Measurements from ENCODE around the gene VRK3.
"Not testable (repeated sequence)": the region's sequence is repeated elsewhere in the genome, so short reads cannot be mapped to it uniquely, and the experiment has no call there.

GRCh38 chr19:50051228-50051895 is 26.2 kb upstream of the VRK3 start:
- not testable (repeated sequence) for TF ChIP-seq CTCF (IDR thresholded peaks at IDR 0.05); EZH2 (IDR thresholded peaks at IDR 0.05; ENCODE audit: borderline replicate concordance, insufficient read depth, low read depth, low read length, poor library complexity, severe bottlenecking)
